CD14-positive monocyte (primary cell): ENCODE data around the gene AGAP1. TPM values are rescaled to one million over a fixed set of nuclear protein-coding genes. Genes with fewer than 3 reads are reported as not detected.

Experiments
- DNase-seq, 3 donors: peaks; one replicate each; pipeline ENCODE4 v3.0.0-alpha.2; 2011 to 2022
- H2AFZ ChIP-seq: 2 replicates; pipeline ENCODE4 v1.6.0; 2012; ENCODE audit warnings: mild to moderate bottlenecking, low read depth, low read length, inconsistent platforms; ENCODE audit not compliant: insufficient read depth, poor library complexity, severe bottlenecking
- H3K27ac ChIP-seq, 2 donors: 1 replicate in 1 of 2; 2 replicates in 1 of 2; pipeline ENCODE4 v1.5.1; 2012 to 2013; ENCODE audit warnings: low read length in 2 of 2, control low read depth in 1 of 2, inconsistent platforms in 1 of 2, low read depth in 1 of 2, mild to moderate bottlenecking in 1 of 2
- H3K27me3 ChIP-seq, 2 donors: one replicate each; pipeline versions ENCODE4 v1.6.0 to v1.6.1; 2011 to 2013; ENCODE audit warnings: low read length in 2 of 2; ENCODE audit not compliant: control insufficient read depth in 2 of 2, insufficient read depth in 2 of 2
- H3K36me3 ChIP-seq, 2 donors: replicated peaks in 1 of 2; 1 replicate in 1 of 2; 2 replicates in 1 of 2; pipeline versions ENCODE4 v1.5.1 to v1.6.1; 2012 to 2013; ENCODE audit warnings: low read length in 2 of 2, control low read depth in 1 of 2, inconsistent platforms in 1 of 2, mild to moderate bottlenecking in 1 of 2; ENCODE audit not compliant: insufficient read depth in 2 of 2, control insufficient read depth in 1 of 2
- H3K4me1 ChIP-seq, 2 donors: 1 replicate in 1 of 2; 2 replicates in 1 of 2; pipeline versions ENCODE4 v1.5.1 to v1.6.1; 2012 to 2013; ENCODE audit warnings: low read length in 2 of 2, control low read depth in 1 of 2, inconsistent platforms in 1 of 2, mild to moderate bottlenecking in 1 of 2, moderate library complexity in 1 of 2; ENCODE audit not compliant: insufficient read depth in 2 of 2, control insufficient read depth in 1 of 2
- H3K4me2 ChIP-seq: replicated peaks from 2 replicates; pipeline ENCODE3; 2012; ENCODE audit warnings: low read length, moderate library complexity, mild to moderate bottlenecking; ENCODE audit not compliant: poor library complexity, severe bottlenecking; ENCODE audit errors: extremely low read depth
- H3K4me3 ChIP-seq, 3 experiments: fragments of 200-600 bp in 1 of 3; sonication (generic) in 1 of 3; replicated peaks in 1 of 3; 1 replicate in 2 of 3; 2 replicates in 1 of 3; pipeline ENCODE4 v1.5.1; 2011 to 2013; ENCODE audit warnings: low read length in 3 of 3, mild to moderate bottlenecking in 3 of 3, control low read depth in 2 of 3, low read depth in 2 of 3, inconsistent platforms in 1 of 3, moderate library complexity in 1 of 3
- H3K79me2 ChIP-seq: 2 replicates; pipeline ENCODE4 v1.6.0; 2012; ENCODE audit warnings: mild to moderate bottlenecking, control low read depth, inconsistent platforms, low read length, moderate library complexity; ENCODE audit not compliant: insufficient read depth
- H3K9ac ChIP-seq: 2 replicates; pipeline ENCODE4 v1.6.0; 2017; ENCODE audit warnings: low read length, mild to moderate bottlenecking; ENCODE audit not compliant: insufficient read depth, poor library complexity, severe bottlenecking
- H3K9me3 ChIP-seq, 2 donors: replicated peaks in 1 of 2; 1 replicate in 1 of 2; 2 replicates in 1 of 2; pipeline versions ENCODE4 v1.5.1 to v1.6.1; 2012 to 2013; ENCODE audit warnings: low read length in 2 of 2, control low read depth in 1 of 2; ENCODE audit not compliant: control insufficient read depth in 1 of 2, insufficient read depth in 1 of 2
- H4K20me1 ChIP-seq: 2 replicates; pipeline ENCODE4 v1.6.0; 2012; ENCODE audit warnings: mild to moderate bottlenecking, low read length, control low read depth, moderate library complexity; ENCODE audit not compliant: insufficient read depth
- H3K27ac Mint-ChIP-seq, 7 donors: one replicate each; pipeline ENCODE4 v1.8.0; 2020; ENCODE audit warnings: mild to moderate bottlenecking in 7 of 7, mixed read lengths in 7 of 7, moderate library complexity in 6 of 7, inconsistent platforms in 2 of 7
- H3K27me3 Mint-ChIP-seq, 3 donors: one replicate each; pipeline ENCODE4 v1.8.0; 2021 to 2022; ENCODE audit warnings: low read depth in 3 of 3, mild to moderate bottlenecking in 3 of 3, mixed read lengths in 3 of 3, moderate library complexity in 3 of 3, inconsistent platforms in 1 of 3
- H3K36me3 Mint-ChIP-seq, 2 donors: one replicate each; pipeline ENCODE4 v1.8.0; 2020; ENCODE audit warnings: mixed read lengths in 2 of 2, inconsistent platforms in 1 of 2, mild to moderate bottlenecking in 1 of 2
- H3K4me1 Mint-ChIP-seq: one replicate; pipeline ENCODE4 v1.8.0; 2020; ENCODE audit warnings: mild to moderate bottlenecking, mixed read lengths
- H3K4me3 Mint-ChIP-seq, 2 donors: one replicate each; pipeline ENCODE4 v1.8.0; 2020; ENCODE audit warnings: mild to moderate bottlenecking in 2 of 2, mixed read lengths in 2 of 2, moderate library complexity in 1 of 2
- H3K9me3 Mint-ChIP-seq, 7 donors: one replicate each; pipeline ENCODE4 v1.8.0; 2020 to 2022; ENCODE audit warnings: mixed read lengths in 7 of 7, mild to moderate bottlenecking in 6 of 7, moderate library complexity in 6 of 7, inconsistent platforms in 2 of 7
- CTCF ChIP-seq: fragments of 200-600 bp; IDR thresholded peaks from one replicate; pipeline ENCODE4 v1.8.0; 2022; ENCODE audit warnings: antibody characterized with exemption, mild to moderate bottlenecking
- WGBS: methylation state at CpG from one replicate; pipeline ENCODE4 v1.1.5; 2013; ENCODE audit warnings: missing lambda C conversion rate; ENCODE audit not compliant: insufficient coverage; 5-methylcytosine and 5-hydroxymethylcytosine counted together
- intact Hi-C, 2 donors: fragments of 100-400 bp; cut with micrococcal nuclease; formaldehyde crosslinking; loops; one replicate each; pipeline versions ENCODE4 v1.15.0 to v1.15.1; 2023
- polyA plus RNA-seq, 3 donors: library from polyadenylated mRNA; depleted of rRNA in 1 of 3; unstranded in 2 of 3; stranded (reverse) in 1 of 3; fragments of 300-500 nt in 2 of 3; fragments of >200 nt in 1 of 3; fragmentation: Illumina TruSeq in 2 of 3; gene quantifications; 1 replicate in 2 of 3; 2 replicates in 1 of 3; pipeline ENCODE4 v1.2.3, GENCODE V29; 2012 to 2021

The AGAP1 gene
- polyA plus RNA-seq, 3 donors = 0.12 TPM; not detected in 2

- Mint-ChIP-seq H3K4me1 (no peaks in the 10 kb centered on the region), H3K27me3 (peaks cover 0 to 2% (median 2%) of the 10 kb centered on the region in 3 donors), H3K9me3 (peaks cover 0 to 8% (median 0%) of the 10 kb centered on the region in 7 donors), H3K4me3 (no peak overlapping the region), H3K36me3 (no peaks in the 10 kb centered on the region), H3K27ac (no peak overlapping the region)
- 91% methylated on average over 4 of the region's 6 CpGs for WGBS
- Histone ChIP-seq H3K4me2 (no peak overlapping the region), H3K27ac (no peak overlapping the region), H4K20me1 (no peaks in the 10 kb centered on the region), H3K4me3 (no peak overlapping the region), H3K9me3 (no peaks in the 10 kb centered on the region), H3K36me3 (no peaks in the 10 kb centered on the region), H3K79me2 (no peaks in the 10 kb centered on the region), H2AFZ (no peak overlapping the region), H3K9ac (no peak overlapping the region), H3K4me1 (no peaks in the 10 kb centered on the region), H3K27me3 (no peaks in the 10 kb centered on the region)
- no peak for DNase-seq
- intact Hi-C loops = no loop called here
- TF ChIP-seq CTCF = no peak
Measured at GRCh38 chr2:235976516-235976915, 482.7 kb downstream of the AGAP1 start.

DNA sequence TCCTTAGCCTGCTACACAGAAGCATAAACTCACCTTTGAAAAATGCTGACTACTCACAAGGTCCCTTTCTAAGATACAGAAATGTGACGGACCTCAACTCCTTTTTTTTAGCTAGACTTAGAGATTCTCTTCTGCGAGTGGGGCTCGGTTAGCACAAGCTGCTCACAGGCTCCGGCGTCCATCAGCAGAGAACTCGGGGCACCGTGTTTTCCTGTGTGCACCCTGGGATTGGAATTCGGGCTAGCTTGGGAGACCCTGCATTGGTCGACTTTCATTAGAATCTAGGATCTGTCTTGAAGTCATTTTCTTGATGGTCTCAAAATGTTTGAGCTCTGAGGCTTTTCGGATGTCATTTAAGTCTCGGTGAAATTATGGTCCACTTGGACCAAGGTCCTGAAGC lies 483.1 kb downstream of the AGAP1 start:
- Histone ChIP-seq H3K79me2 (no peaks in the 10 kb centered on the region), H3K4me2 (no peak overlapping the region), H2AFZ (no peak overlapping the region), H3K4me3 (no peak overlapping the region), H3K9me3 (no peaks in the 10 kb centered on the region), H3K27ac (no peak overlapping the region), H3K27me3 (no peaks in the 10 kb centered on the region), H3K9ac (no peak overlapping the region), H4K20me1 (no peaks in the 10 kb centered on the region), H3K36me3 (no peaks in the 10 kb centered on the region), H3K4me1 (no peaks in the 10 kb centered on the region)
- no peak for DNase-seq
- intact Hi-C loops = no loop called here
- Mint-ChIP-seq H3K27ac (no peak overlapping the region), H3K4me3 (no peak overlapping the region), H3K36me3 (no peaks in the 10 kb centered on the region), H3K9me3 (peaks cover 0 to 8% (median 0%) of the 10 kb centered on the region in 7 donors), H3K27me3 (peaks cover 0 to 2% (median 2%) of the 10 kb centered on the region in 3 donors), H3K4me1 (no peaks in the 10 kb centered on the region)
- TF ChIP-seq CTCF = no peak
- WGBS = 94% methylated on average over 11 of the region's 11 CpGs
